Measurements from ENCODE around the gene TSPAN1. TPM values are rescaled to one million over a fixed set of nuclear protein-coding genes. Genes with fewer than 3 reads are reported as not detected.

Gene TSPAN1
- total and polyA plus RNA-seq, 12 donors: 0.39 to 44.6 (median 7.6) TPM

GRCh38 chr1:46171351-46171750, 3.5 kb upstream of the TSPAN1 start:
- Histone ChIP-seq H3K4me3 (no peak overlapping the region), H3K4me1 (replicated peaks in 1 of 2) (peaks cover 24 to 49% of the 10 kb centered on the region in 2 donors), H3K27me3 (no peaks in the 10 kb centered on the region), H3K27ac (peak overlapping the region in 1 of 5 donors; percentile 11), H3K9me3 (replicated peaks in 1 of 3) (no peaks in the 10 kb centered on the region), H3K36me3 (replicated peaks in 1 of 2) (no peaks in the 10 kb centered on the region)
- DNase-seq: peak in 1 of 7 donors; percentile 41
- TF ChIP-seq POLR2A (IDR thresholded peaks at IDR 0.05) (no peak), CTCF (IDR thresholded peaks at IDR 0.05) (no peak)
- intact Hi-C loops (cut with DNase I): loop anchor here in 1 of 2 donors (5.0 kb wide), 1 partner anchor 34 kb away; no protein-coding TSS in a partner anchor
- WGBS, 4 donors: 63 to 80% (median 68%) methylated on average over 8 of the region's 8 CpGs

GRCh38 chr1:46171871-46172270, 3.0 kb upstream of the TSPAN1 start:
- H3K9me3 ChIP-seq (replicated peaks in 1 of 3): no peaks in the 10 kb centered on the region
- WGBS, 4 donors: 69 to 72% (median 70%) methylated on average over 5 to 6 of the region's 6 CpGs
- H3K27ac ChIP-seq: no peak overlapping the region
- DNase-seq: no peak
- peaks cover 24 to 49% of the 10 kb centered on the region in 2 donors for H3K4me1 ChIP-seq (replicated peaks in 1 of 2)
- no peaks in the 10 kb centered on the region for H3K27me3 ChIP-seq
- no peak overlapping the region for H3K4me3 ChIP-seq
- TF ChIP-seq POLR2A (IDR thresholded peaks at IDR 0.05): no peak
- no peak for TF ChIP-seq CTCF (IDR thresholded peaks at IDR 0.05)
- H3K36me3 ChIP-seq (replicated peaks in 1 of 2): no peaks in the 10 kb centered on the region
- intact Hi-C loops (cut with DNase I): loop anchor here in 1 of 2 donors (5.0 kb wide), 1 partner anchor 35 kb away; no protein-coding TSS in a partner anchor

GRCh38 chr1:46172321-46172720, 2.6 kb upstream of the TSPAN1 start:
- no peak overlapping the region for H3K4me3 ChIP-seq
- WGBS, 4 donors: 80 to 96% (median 95%) methylated on average over 4 of the region's 4 CpGs

GRCh38 chr1:46173361-46173856, 1.5 kb upstream of the TSPAN1 start:
- WGBS, 4 donors: 8 to 46% (median 42%) methylated on average over 2 to 4 of the region's 4 CpGs
- intact Hi-C loops (cut with DNase I): loop anchor here in 1 of 2 donors (5.0 kb wide), 1 partner anchor 36 kb away; no protein-coding TSS in a partner anchor
- H3K27me3 ChIP-seq: no peaks in the 10 kb centered on the region
- no peak overlapping the region for H3K4me3 ChIP-seq
- H3K27ac ChIP-seq: peak overlapping the region in 1 of 5 donors; percentile 92
- no peaks in the 10 kb centered on the region for H3K36me3 ChIP-seq (replicated peaks in 1 of 2)
- DNase-seq: no peak
- H3K4me1 ChIP-seq (replicated peaks in 1 of 2): peaks cover 24 to 43% of the 10 kb centered on the region in 2 donors
- no peaks in the 10 kb centered on the region for H3K9me3 ChIP-seq (replicated peaks in 1 of 3)
- no peak for TF ChIP-seq POLR2A (IDR thresholded peaks at IDR 0.05)
- TF ChIP-seq CTCF (IDR thresholded peaks at IDR 0.05): no peak

More at GRCh38 chr1:46172321-46172720, 2.6 kb upstream of the TSPAN1 start:
- no peaks in the 10 kb centered on the region for H3K9me3 ChIP-seq (replicated peaks in 1 of 3)
- H3K27me3 ChIP-seq: no peaks in the 10 kb centered on the region
- intact Hi-C loops (cut with DNase I): loop anchor here in 1 of 2 donors (5.0 kb wide), 1 partner anchor 35 kb away; no protein-coding TSS in a partner anchor
- TF ChIP-seq POLR2A (IDR thresholded peaks at IDR 0.05) (no peak), CTCF (IDR thresholded peaks at IDR 0.05) (no peak)
- no peaks in the 10 kb centered on the region for H3K36me3 ChIP-seq (replicated peaks in 1 of 2)
- no peak for DNase-seq
- H3K27ac ChIP-seq: no peak overlapping the region
- peaks cover 24 to 45% of the 10 kb centered on the region in 2 donors for H3K4me1 ChIP-seq (replicated peaks in 1 of 2)

Data from adrenal gland (tissue), 12 donors.